HG03575 (cell line): ENCODE data around the gene KLC1.
"Not testable (repeated sequence)": the region's sequence is repeated elsewhere in the genome, so short reads cannot be mapped to it uniquely, and the experiment has no call there.

Experiments used
- ATAC-seq: cut with Tn5 transposase; IDR thresholded peaks from one replicate; pipeline ENCODE4 v1.9.1; 2021; ENCODE audit not compliant: unreplicated experiment, insufficient number of reproducible peaks, low FRiP score; ENCODE audit errors: extremely low read depth

The KLC1 gene

DNA sequence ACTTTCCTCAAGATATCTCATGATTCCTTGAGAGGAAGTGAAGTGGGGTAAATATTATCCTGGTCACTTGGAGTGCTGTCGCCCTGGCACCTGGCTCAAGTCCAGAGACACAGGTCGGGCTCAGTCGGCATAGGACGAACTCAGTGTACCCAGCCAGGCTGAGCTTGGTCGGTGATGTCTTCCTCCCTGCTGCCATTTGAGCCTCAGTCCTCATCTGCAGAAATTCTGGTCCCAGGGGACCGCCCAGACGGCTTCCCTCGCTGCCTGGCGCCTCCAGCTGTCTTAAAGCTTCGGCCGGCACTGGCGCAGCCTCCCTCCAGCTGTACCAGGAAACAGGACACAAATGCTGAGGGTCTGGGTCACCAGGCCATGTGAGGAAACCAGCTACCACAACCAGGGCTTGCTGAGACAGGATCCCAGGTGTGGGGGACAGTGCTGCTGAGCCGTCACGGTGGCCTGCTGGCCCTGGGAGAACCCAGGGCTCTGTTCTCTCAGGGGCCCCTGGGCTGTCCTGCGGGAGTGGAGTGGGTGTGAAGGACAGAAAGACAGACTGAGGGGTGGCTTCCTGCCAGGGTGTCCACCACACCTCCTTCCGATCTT, 5.0 kb upstream of the KLC1 start:
- ATAC-seq, result no peak

DNA sequence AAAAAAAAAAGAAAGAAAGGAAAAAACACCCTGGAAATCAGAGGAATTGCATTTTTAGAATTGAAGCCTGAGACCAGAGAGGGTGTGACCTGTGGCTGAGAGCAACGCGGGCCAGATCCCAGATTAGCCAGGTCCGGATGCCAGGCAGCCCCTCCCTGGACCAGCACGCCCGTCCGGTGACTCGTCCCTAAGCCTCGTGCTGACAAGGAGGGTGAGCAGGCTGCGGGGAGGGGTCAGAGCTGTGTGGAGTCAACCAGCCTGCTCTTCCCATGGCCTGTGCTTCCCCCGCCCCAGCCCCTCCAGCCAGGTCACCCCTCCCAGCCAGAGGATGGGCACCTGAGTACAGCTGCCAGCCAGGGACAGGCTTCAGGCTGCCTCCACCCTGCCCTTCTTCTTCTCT, 4.2 kb upstream of the KLC1 start:
- ATAC-seq, result no peak

GRCh38 chr14:103625356-103626095, 3.5 kb upstream of the KLC1 start:
- no peak for ATAC-seq

GRCh38 chr14:103626146-103626850, 2.7 kb upstream of the KLC1 start:
- no peak for ATAC-seq

DNA sequence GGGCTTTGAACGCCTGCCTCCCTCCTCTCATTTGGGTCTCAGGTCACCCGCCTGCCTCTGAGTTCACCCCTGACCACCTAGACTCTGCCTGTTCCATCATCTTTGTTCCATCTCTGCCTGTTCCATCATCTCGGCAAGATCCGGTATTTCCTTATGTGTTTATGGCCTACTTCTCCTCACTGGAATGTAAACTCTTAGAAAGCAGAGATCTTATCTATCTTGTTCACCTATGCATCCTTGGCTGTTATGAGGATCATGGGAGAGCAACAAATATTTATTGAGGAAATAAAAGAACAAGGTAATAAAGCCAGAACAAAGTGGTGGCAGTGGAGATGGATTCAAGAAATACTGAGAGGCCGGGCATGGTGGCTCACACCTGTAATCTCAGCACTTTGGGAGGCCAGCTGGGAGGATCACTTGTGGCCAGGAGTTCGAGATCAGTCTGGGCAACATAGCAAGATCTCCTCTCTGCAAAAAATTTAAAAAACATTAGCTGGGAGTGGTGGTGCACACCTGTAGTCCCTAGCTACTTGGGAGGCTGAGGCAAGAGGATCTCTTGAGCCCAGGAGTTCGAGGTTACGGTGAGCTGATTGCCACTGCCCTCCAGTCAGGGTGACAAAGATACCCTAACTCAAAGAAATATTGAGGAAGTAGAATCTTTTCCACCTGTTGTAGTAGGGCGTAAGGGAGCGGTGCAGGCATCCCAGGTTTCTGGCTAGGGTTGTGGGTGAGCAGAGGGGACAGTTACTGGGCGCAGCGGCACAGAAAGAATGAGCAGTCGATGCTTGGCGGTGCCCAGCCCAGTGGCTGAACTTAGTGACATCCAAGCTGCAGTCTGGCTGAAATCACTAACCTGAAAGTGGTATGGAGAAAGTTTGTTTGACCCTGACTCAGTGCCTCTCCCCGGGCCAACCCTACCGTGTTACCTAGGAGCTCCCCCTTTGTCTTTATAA, 1.7 kb upstream of the KLC1 start:
- ATAC-seq, result no peak

- no peak for ATAC-seq
Observed at GRCh38 chr14:103628221-103628683, 759 bp upstream of the KLC1 start.

- no peak for ATAC-seq
Observed at GRCh38 chr14:103629503-103630121, 601 bp downstream of the KLC1 start.

DNA sequence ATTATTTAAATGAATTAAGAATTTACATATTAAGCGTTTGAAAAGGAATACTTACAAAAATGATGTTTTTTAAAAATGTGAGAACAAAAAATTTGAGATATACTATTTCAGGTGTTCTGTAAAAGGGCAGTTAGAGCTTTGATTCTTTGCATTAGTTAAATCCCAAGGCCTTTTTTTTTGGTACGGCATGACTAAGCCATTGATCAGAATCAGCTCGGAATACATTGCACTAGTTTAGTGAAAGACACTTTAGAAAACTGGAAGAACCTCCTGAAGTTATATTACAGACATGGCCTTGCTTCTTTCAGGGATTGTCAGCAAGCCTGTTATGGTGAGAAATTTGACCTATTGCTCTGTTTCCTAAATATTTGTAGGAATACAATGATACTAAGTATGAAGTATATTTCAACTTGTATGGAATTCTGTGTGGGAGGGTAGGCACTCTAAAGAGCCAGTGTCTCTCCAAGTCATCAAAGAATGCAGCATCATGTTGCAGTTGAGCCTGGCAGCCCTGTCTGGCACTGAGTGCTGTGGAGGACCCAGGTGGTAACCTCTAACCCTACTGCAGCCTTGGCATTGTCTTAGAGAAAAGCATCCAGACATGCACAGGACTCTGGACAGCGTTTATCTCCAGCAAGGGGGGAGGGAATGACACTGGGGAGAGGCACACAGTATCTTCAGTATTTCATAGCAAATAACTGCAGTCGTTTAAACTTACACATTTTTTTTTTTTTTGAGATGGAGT, 1.5 kb downstream of the KLC1 start:
- no peak for ATAC-seq

- ATAC-seq, result no peak
Observed at GRCh38 chr14:103633391-103633790, 4.4 kb downstream of the KLC1 start.

DNA sequence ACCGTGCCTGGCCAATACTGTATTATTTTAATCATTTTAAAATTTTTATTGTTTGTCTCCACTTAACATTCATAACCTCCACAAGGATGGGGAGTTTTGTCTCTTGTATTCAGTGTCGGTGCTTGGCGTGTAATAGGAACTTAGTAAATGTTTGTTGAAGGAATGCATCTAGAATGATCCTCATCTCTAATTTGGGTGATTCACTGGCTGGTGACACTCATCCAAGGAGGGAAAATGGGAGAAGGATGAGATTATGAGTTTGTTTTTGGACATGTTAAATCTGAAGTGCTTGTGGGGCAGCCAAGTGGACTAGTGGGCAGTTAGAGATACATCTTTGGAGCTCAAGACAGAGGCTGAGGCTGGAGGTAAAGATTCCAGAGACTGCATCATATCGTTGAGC, 5.1 kb downstream of the KLC1 start:
- ATAC-seq, result no peak

DNA sequence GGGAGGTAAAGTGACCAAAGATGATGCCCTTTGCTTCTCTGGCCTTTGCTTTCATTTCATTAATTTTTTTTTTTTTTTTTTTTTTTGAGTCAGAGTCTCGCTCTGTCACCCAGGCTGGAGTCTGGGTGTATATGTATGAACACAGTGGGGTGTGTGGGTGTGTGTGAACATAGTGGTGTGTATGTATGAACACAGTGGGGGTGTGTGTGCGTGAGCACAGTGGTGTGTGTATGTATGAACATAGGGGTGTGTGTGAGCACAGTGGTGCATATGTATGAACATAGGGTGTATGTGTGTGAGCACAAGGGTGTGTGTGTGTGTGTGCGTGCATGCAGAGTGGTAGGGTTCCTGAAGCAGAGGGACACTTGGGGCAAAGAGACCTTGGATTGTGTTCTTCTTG, 9.6 kb downstream of the KLC1 start:
- no peak for ATAC-seq

DNA sequence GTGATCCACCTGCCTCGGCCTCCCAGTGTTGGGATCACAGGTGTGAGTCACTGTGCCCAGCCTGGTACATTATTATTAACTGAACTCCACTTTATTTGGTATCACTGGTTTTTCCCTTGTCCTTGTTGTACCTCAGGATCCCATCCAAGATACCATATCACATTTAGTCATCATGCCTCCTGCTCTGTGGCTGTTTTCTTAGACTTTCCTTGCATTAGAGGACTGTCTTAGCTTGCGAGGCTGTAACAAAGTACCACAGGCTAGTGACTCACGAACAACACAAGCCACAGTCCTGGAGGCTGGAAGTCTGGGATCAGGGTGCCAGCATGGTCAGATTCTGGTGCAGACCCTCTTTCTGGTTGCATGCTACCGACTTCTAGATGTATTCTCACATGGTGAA, 12.2 kb downstream of the KLC1 start:
- ATAC-seq, result no peak

DNA sequence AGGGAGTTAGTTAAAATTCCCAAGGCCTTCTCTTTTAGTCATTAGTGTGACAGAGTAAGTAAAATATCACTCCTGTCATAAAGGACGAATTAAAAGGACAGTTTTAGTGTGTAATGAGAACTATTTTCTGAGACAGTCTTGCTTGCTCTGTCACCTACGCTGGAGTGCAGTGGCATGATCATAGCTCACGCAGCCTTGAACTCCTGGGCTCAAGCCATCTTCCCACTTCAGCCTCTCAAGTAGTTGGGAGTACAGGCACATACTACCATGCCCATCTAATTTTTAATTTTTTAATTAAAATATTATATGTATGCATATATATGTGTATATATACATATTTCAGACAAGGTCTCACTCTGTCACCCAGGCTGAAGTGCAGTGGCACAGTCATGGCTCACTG, 17.2 kb downstream of the KLC1 start:
- no peak for ATAC-seq

DNA sequence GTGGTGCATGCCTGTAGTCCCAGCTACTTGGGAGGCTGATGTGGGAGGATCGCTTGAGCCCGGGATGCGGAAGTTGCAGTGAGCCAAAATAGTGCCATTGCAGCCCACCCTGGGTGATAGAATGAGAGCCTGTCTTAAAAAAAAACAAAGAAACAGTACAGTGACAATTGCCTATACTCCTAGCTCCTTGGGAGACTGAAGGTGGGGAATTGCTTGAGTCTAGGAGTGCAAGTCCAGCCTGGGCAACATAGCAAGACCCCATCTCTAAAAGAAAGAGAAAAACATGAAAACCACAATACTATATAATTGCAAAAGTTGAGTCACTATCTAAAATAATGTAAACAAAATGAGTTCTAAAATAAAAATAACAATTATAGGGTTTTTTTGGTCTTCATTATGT, 20.0 kb downstream of the KLC1 start:
- ATAC-seq, result no peak

GRCh38 chr14:103650213-103650612, 21.2 kb downstream of the KLC1 start:
- ATAC-seq, result no peak

- no peak for ATAC-seq
Observed at GRCh38 chr14:103651585-103651984, 22.6 kb downstream of the KLC1 start.

DNA sequence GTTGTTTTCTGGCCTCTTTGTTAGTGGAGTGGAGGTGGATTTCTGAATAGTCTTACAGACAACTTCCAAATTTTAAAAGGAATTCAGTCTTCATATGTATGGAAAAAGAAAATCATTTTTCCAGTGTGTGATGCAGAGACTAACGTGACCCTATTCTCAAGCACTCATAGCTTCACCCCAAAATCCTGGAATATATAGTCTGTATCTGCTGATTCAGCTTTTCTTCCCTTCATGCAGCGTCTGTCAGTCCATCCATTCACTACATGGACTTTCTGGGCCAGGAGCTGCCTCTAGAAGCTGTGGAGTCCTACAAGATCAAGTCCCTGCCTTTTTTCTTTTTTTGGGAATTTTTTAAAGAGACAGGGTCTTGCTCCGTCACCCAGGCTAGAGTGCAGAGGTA, 23.8 kb downstream of the KLC1 start:
- no peak for ATAC-seq

- not testable (repeated sequence) for ATAC-seq
Observed at GRCh38 chr14:103653336-103653735, 24.3 kb downstream of the KLC1 start.
